Measurements from ENCODE around the gene TUBB4A.

Gene TUBB4A

GRCh38 chr19:6465663-6466062, 36.4 kb downstream of the TUBB4A start:
- DNase-seq, result no peak

GRCh38 chr19:6465006-6465405, 37.1 kb downstream of the TUBB4A start:
- DNase-seq, result no peak

- peak; percentile 48 to 49 for DNase-seq
Observed at GRCh38 chr19:6464070-6464873, 37.8 kb downstream of the TUBB4A start, which contains the start of gene CRB3. TSS of gene CRB3 (plus strand) at chr19:6464271. CDS start at chr19:6464702, 431 bp downstream.

GRCh38 chr19:6460099-6460884, 41.8 kb downstream of the TUBB4A start:
- DNase-seq, result peak; percentile 97 to 98

GRCh38 chr19:6459262-6460098, 42.6 kb downstream of the TUBB4A start, which contains the start of gene SLC25A23:
TSS of gene SLC25A23 (minus strand) at chr19:6459792. CDS start at chr19:6459628, 164 bp downstream.
- peak; percentile 49 to 50 for DNase-seq

- no peak for DNase-seq
Observed at GRCh38 chr19:6458695-6459261, 43.3 kb downstream of the TUBB4A start.

- no peak for DNase-seq
Observed at GRCh38 chr19:6457958-6458694, 44.0 kb downstream of the TUBB4A start.

- no peak for DNase-seq
Observed at GRCh38 chr19:6455924-6456323, 46.2 kb downstream of the TUBB4A start.

- DNase-seq, result no peak
Observed at GRCh38 chr19:6453951-6454565, 48.1 kb downstream of the TUBB4A start.

GRCh38 chr19:6452899-6453298, 49.2 kb downstream of the TUBB4A start:
- no peak for DNase-seq

- DNase-seq, result no peak
Observed at GRCh38 chr19:6452223-6452614, 49.9 kb downstream of the TUBB4A start.

GRCh38 chr19:6451583-6452222, 50.4 kb downstream of the TUBB4A start:
- DNase-seq, result no peak

GRCh38 chr19:6450166-6450565, 51.9 kb downstream of the TUBB4A start:
- DNase-seq, result no peak

- no peak for DNase-seq
Observed at GRCh38 chr19:6448045-6448444, 54.1 kb downstream of the TUBB4A start.

- no peak for DNase-seq
Observed at GRCh38 chr19:6446452-6446851, 55.7 kb downstream of the TUBB4A start.

Data from activated CD4-positive, alpha-beta T cell treated with anti-CD3 and anti-CD28 coated beads, Interleukin-2, amount 50 U/mL, for 4 hours (primary cell).